ENCODE measurements around the gene KCTD17. TPM values are rescaled to one million over a fixed set of nuclear protein-coding genes. Genes with fewer than 3 reads are reported as not detected.

KCTD17 gene
- total RNA-seq, 1 donor from 2014 or later, result 17.5 TPM

DNA sequence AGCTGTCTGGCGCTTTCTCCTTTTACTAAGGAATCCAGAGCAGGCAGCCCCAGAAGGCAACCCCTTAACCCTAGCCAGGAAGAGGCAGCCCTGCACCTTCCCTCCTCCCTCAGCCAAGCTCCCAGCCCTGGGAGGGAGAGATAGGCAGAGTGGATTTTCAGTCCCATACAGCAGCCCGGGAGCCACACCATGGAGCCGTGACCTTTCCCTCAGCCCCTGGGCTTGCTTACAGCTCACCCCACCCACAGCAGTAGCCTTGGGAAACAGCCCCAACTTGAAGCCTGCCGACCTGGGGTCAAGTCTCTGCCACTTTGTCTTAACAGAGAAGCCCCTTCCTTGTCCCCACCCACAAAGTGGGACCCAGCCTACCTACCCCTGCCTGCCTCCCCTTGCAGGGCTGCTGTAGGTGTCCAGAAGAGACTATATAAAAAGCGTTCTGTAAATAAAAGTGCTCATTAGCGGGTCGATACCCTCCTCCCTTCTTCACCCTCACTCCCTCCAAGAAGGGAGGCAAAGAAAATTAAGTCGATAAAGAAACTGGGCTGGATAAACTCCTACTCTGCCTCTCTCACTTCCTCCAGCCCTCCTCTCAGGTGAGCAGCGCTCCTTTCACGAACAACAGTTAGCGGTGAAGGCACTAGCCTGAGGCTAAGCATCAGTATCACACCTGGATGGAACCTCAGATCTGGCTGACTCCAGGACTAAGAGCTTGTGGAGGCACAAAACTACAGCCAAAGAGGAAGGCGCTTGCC is 36.5 kb upstream of the KCTD17 start:
- H3K79me2 ChIP-seq (ENCODE audit: low read depth), result peaks cover 35% of the 10 kb centered on the region
- H3F3A ChIP-seq (ENCODE audit: low read depth), result peaks cover 11% of the 10 kb centered on the region
- no peak overlapping the region for H3K9ac ChIP-seq
- no peak overlapping the region for H3K4me2 ChIP-seq
- Mint-ChIP-seq H3K9me3 (no peaks in the 10 kb centered on the region), H3K36me3 (peaks cover 9% of the 10 kb centered on the region), H3K4me1 (peaks cover 22% of the 10 kb centered on the region), H3K27me3 (ENCODE audit: insufficient read depth, low read depth) (peaks cover 8% of the 10 kb centered on the region), H3K4me3 (peak overlapping the region; percentile 59), H3K27ac (peak overlapping the region; percentile 57)
- H3K36me3 ChIP-seq, result no peaks in the 10 kb centered on the region
- no peak for DNase-seq (ENCODE audit: low spot score)
- no peak overlapping the region for H3K27ac ChIP-seq
- H3K27me3 ChIP-seq, result no peaks in the 10 kb centered on the region
- TF ChIP-seq CTCF (IDR thresholded peaks at IDR 0.05), result no peak
- no peak for TF ChIP-seq EZH2phosphoT487 (IDR thresholded peaks at IDR 0.05)
- no peak for TF ChIP-seq EZH2 (IDR thresholded peaks at IDR 0.05)
- peaks cover 64% of the 10 kb centered on the region for H4K20me1 ChIP-seq (ENCODE audit: low read depth)
- H3K9me3 ChIP-seq (ENCODE audit: low read depth), result no peaks in the 10 kb centered on the region
- H2AFZ ChIP-seq (replicated peaks), result no peak overlapping the region
- peaks cover 17% of the 10 kb centered on the region for H3K4me1 ChIP-seq
- H3K4me3 ChIP-seq, result no peak overlapping the region

DNA sequence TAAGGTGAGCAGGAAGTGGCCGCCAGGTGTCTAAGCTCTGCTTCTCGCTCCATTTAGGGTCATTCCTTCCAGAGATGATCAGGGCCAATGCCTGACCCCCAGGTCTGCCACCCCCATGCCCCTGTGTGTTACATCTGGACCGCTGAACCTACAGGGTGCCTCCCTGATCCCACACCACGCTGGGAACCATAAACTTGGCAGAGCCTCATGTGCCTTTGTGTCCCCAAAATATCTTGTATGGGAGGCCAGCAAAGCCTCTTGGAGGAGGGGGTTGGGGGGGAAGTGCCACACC is 36.0 kb upstream of the KCTD17 start:
- Mint-ChIP-seq H3K36me3 (peaks cover 9% of the 10 kb centered on the region), H3K4me3 (no peak overlapping the region)

GRCh38 chr22:37016134-37016910 is 35.2 kb upstream of the KCTD17 start:
- peaks cover 9% of the 10 kb centered on the region for H3K27me3 Mint-ChIP-seq (ENCODE audit: insufficient read depth, low read depth)
- peaks cover 26% of the 10 kb centered on the region for H3K4me1 ChIP-seq

More for the DNA sequence above, 36.0 kb upstream of the KCTD17 start:
- H4K20me1 ChIP-seq (ENCODE audit: low read depth), result peaks cover 64% of the 10 kb centered on the region
- H3F3A ChIP-seq (ENCODE audit: low read depth), result peaks cover 11% of the 10 kb centered on the region
- no peak overlapping the region for H3K4me2 ChIP-seq
- Mint-ChIP-seq H3K4me1 (peaks cover 27% of the 10 kb centered on the region), H3K27ac (no peak overlapping the region), H3K9me3 (no peaks in the 10 kb centered on the region), H3K27me3 (ENCODE audit: insufficient read depth, low read depth) (peaks cover 8% of the 10 kb centered on the region)
- no peak overlapping the region for H3K27ac ChIP-seq
- TF ChIP-seq EZH2 (IDR thresholded peaks at IDR 0.05) (no peak), EZH2phosphoT487 (IDR thresholded peaks at IDR 0.05) (no peak), CTCF (IDR thresholded peaks at IDR 0.05) (no peak)
- no peaks in the 10 kb centered on the region for H3K36me3 ChIP-seq
- H2AFZ ChIP-seq (replicated peaks), result no peak overlapping the region
- peaks cover 40% of the 10 kb centered on the region for H3K79me2 ChIP-seq (ENCODE audit: low read depth)
- H3K4me1 ChIP-seq, result peaks cover 20% of the 10 kb centered on the region
- no peaks in the 10 kb centered on the region for H3K9me3 ChIP-seq (ENCODE audit: low read depth)
- H3K4me3 ChIP-seq, result no peak overlapping the region
- DNase-seq (ENCODE audit: low spot score), result no peak
- H3K27me3 ChIP-seq, result no peaks in the 10 kb centered on the region
- no peak overlapping the region for H3K9ac ChIP-seq

More at GRCh38 chr22:37016134-37016910, 35.2 kb upstream of the KCTD17 start:
- Histone ChIP-seq H2AFZ (replicated peaks) (no peak overlapping the region), H3K27me3 (no peaks in the 10 kb centered on the region), H3K4me2 (no peak overlapping the region), H4K20me1 (ENCODE audit: low read depth) (peaks cover 64% of the 10 kb centered on the region), H3K79me2 (ENCODE audit: low read depth) (peaks cover 48% of the 10 kb centered on the region), H3K4me3 (no peak overlapping the region), H3K9ac (no peak overlapping the region), H3K36me3 (no peaks in the 10 kb centered on the region), H3K9me3 (ENCODE audit: low read depth) (no peaks in the 10 kb centered on the region), H3K27ac (no peak overlapping the region), H3F3A (ENCODE audit: low read depth) (peaks cover 11% of the 10 kb centered on the region)
- no peak for TF ChIP-seq EZH2 (IDR thresholded peaks at IDR 0.05)
- no peak for TF ChIP-seq CTCF (IDR thresholded peaks at IDR 0.05)
- no peak for TF ChIP-seq EZH2phosphoT487 (IDR thresholded peaks at IDR 0.05)
- no peak for DNase-seq (ENCODE audit: low spot score)
- H3K36me3 Mint-ChIP-seq, result peaks cover 7% of the 10 kb centered on the region
- H3K4me1 Mint-ChIP-seq, result peaks cover 31% of the 10 kb centered on the region
- no peak overlapping the region for H3K27ac Mint-ChIP-seq
- no peaks in the 10 kb centered on the region for H3K9me3 Mint-ChIP-seq
- H3K4me3 Mint-ChIP-seq, result peak overlapping the region; percentile 57
